Osteoblast (primary cell): Measurements from ENCODE around the gene CTXN3. TPM values are rescaled to one million over a fixed set of nuclear protein-coding genes. Genes with fewer than 3 reads are reported as not detected.

Source experiments
- DNase-seq: peaks from one replicate; pipeline ENCODE4 v3.0.0; 2011; ENCODE audit warnings: low spot score, mixed read lengths; ENCODE audit not compliant: insufficient read length; ENCODE audit errors: missing footprints
- H2AFZ ChIP-seq: 2 replicates; pipeline ENCODE4 v1.6.0; 2011; ENCODE audit warnings: mild to moderate bottlenecking, low read length
- H3K27ac ChIP-seq: 2 replicates; pipeline ENCODE4 v1.5.1; 2011; ENCODE audit warnings: mild to moderate bottlenecking, low read depth, low read length, moderate library complexity
- H3K27me3 ChIP-seq: 2 replicates; pipeline ENCODE4 v1.6.0; 2012; ENCODE audit warnings: mild to moderate bottlenecking, control low read depth, inconsistent platforms, low read length, moderate library complexity; ENCODE audit not compliant: insufficient read depth
- H3K36me3 ChIP-seq: 2 replicates; pipeline ENCODE4 v1.5.1; 2011; ENCODE audit warnings: mild to moderate bottlenecking, low read length, control low read depth, moderate library complexity; ENCODE audit not compliant: insufficient read depth
- H3K4me1 ChIP-seq: 2 replicates; pipeline ENCODE4 v1.5.1; 2011; ENCODE audit warnings: mild to moderate bottlenecking, low read length, control low read depth, moderate library complexity; ENCODE audit not compliant: insufficient read depth
- H3K4me2 ChIP-seq: 2 replicates; pipeline ENCODE4 v1.6.0; 2011; ENCODE audit warnings: mild to moderate bottlenecking, low read length; ENCODE audit not compliant: insufficient read depth
- H3K4me3 ChIP-seq: fragments of 200-600 bp; sonication (generic); 3 replicates; pipeline ENCODE4 v1.5.1; 2012; ENCODE audit warnings: mild to moderate bottlenecking, low read length, inconsistent platforms; ENCODE audit not compliant: insufficient read depth
- H3K79me2 ChIP-seq: 2 replicates; pipeline ENCODE4 v1.6.0; 2012; ENCODE audit warnings: mild to moderate bottlenecking, low read length, control low read depth, inconsistent platforms; ENCODE audit not compliant: insufficient read depth
- H3K9me3 ChIP-seq: 2 replicates; pipeline ENCODE4 v1.5.1; 2011; ENCODE audit warnings: low read depth, low read length, control low read depth
- H4K20me1 ChIP-seq: 2 replicates; pipeline ENCODE4 v1.6.0; 2012; ENCODE audit warnings: mild to moderate bottlenecking, low read length, control low read depth; ENCODE audit not compliant: insufficient read depth
- CTCF ChIP-seq: IDR thresholded peaks from 2 replicates; pipeline ENCODE4 v1.5.1; 2011; ENCODE audit warnings: mild to moderate bottlenecking, low read depth, low read length, moderate library complexity; ENCODE audit errors: extremely low read depth
- total RNA-seq: library from RNA; depleted of rRNA; stranded (reverse); fragments of >200 nt; gene quantifications from 2 replicates; pipeline ENCODE4 v1.2.3, GENCODE V29; 2012

CTXN3 gene
- total RNA-seq, 1 donor: not detected

- H3K4me2 ChIP-seq: no peak overlapping the region
- no peaks in the 10 kb centered on the region for H3K27me3 ChIP-seq
- TF ChIP-seq CTCF: no peak
- no peaks in the 10 kb centered on the region for H3K36me3 ChIP-seq
- no peaks in the 10 kb centered on the region for H3K9me3 ChIP-seq
- H3K27ac ChIP-seq: no peak overlapping the region
- DNase-seq: no peak
- no peak overlapping the region for H3K4me3 ChIP-seq
- H3K79me2 ChIP-seq: no peaks in the 10 kb centered on the region
- H4K20me1 ChIP-seq: no peaks in the 10 kb centered on the region
- no peak overlapping the region for H2AFZ ChIP-seq
- H3K4me1 ChIP-seq: no peaks in the 10 kb centered on the region
These were observed 39.9 kb upstream of the CTXN3 start for GRCh38 chr5:127609011-127609410.

GRCh38 chr5:127609957-127610356, 38.9 kb upstream of the CTXN3 start:
- Histone ChIP-seq H2AFZ (no peak overlapping the region), H3K27ac (no peak overlapping the region), H3K79me2 (no peaks in the 10 kb centered on the region), H3K9me3 (no peaks in the 10 kb centered on the region), H3K4me1 (no peaks in the 10 kb centered on the region), H4K20me1 (no peaks in the 10 kb centered on the region), H3K36me3 (no peaks in the 10 kb centered on the region), H3K4me3 (no peak overlapping the region), H3K4me2 (no peak overlapping the region), H3K27me3 (no peaks in the 10 kb centered on the region)
- no peak for DNase-seq
- no peak for TF ChIP-seq CTCF

GRCh38 chr5:127612441-127613141, 36.3 kb upstream of the CTXN3 start:
- H3K4me1 ChIP-seq: no peaks in the 10 kb centered on the region
- no peaks in the 10 kb centered on the region for H3K9me3 ChIP-seq
- no peak overlapping the region for H3K4me2 ChIP-seq
- TF ChIP-seq CTCF: no peak
- H2AFZ ChIP-seq: no peak overlapping the region
- H3K27me3 ChIP-seq: no peaks in the 10 kb centered on the region
- H4K20me1 ChIP-seq: no peaks in the 10 kb centered on the region
- no peak overlapping the region for H3K4me3 ChIP-seq
- no peaks in the 10 kb centered on the region for H3K79me2 ChIP-seq
- no peak overlapping the region for H3K27ac ChIP-seq
- no peaks in the 10 kb centered on the region for H3K36me3 ChIP-seq
- DNase-seq: no peak

GRCh38 chr5:127615916-127616315, 33.0 kb upstream of the CTXN3 start:
- no peak for DNase-seq
- Histone ChIP-seq H3K27me3 (no peaks in the 10 kb centered on the region), H3K4me3 (no peak overlapping the region), H3K9me3 (no peaks in the 10 kb centered on the region), H2AFZ (no peak overlapping the region), H3K79me2 (no peaks in the 10 kb centered on the region), H3K27ac (no peak overlapping the region), H3K4me1 (no peaks in the 10 kb centered on the region), H4K20me1 (no peaks in the 10 kb centered on the region), H3K4me2 (no peak overlapping the region), H3K36me3 (no peaks in the 10 kb centered on the region)
- no peak for TF ChIP-seq CTCF
